Loucy (cell line): ENCODE measurements around the gene PUS10.
"Not testable (repeated sequence)": the region's sequence is repeated elsewhere in the genome, so short reads cannot be mapped to it uniquely, and the experiment has no call there.

ENCODE experiments used
- H2AFZ ChIP-seq: fragments of 200-600 bp; sonication (generic); 2 replicates; pipeline ENCODE4 v1.6.0; 2016; ENCODE audit warnings: antibody characterized with exemption, mild to moderate bottlenecking, low read length, moderate library complexity
- H3F3A ChIP-seq: fragments of 200-600 bp; 2 replicates; pipeline ENCODE4 v1.6.0; 2016; ENCODE audit warnings: antibody characterized with exemption, low read depth, mild to moderate bottlenecking
- H3K27me3 ChIP-seq: fragments of 200-600 bp; sonication (generic); 2 replicates; pipeline ENCODE4 v1.6.1; 2014; ENCODE audit warnings: low read length, mild to moderate bottlenecking; ENCODE audit not compliant: insufficient read depth, poor library complexity, severe bottlenecking
- H3K36me3 ChIP-seq: fragments of 200-600 bp; sonication (generic); 2 replicates; pipeline ENCODE4 v1.6.1; 2016; ENCODE audit warnings: low read length; ENCODE audit not compliant: insufficient read depth
- H3K4me1 ChIP-seq: fragments of 200-600 bp; sonication (generic); 2 replicates; pipeline ENCODE4 v1.5.1; 2014; ENCODE audit warnings: low read length, mild to moderate bottlenecking; ENCODE audit not compliant: insufficient read depth, poor library complexity, severe bottlenecking
- H3K4me2 ChIP-seq: fragments of 200-600 bp; sonication (generic); 2 replicates; pipeline ENCODE4 v1.6.0; 2014; ENCODE audit warnings: antibody characterized with exemption, low read length, low read depth, mild to moderate bottlenecking; ENCODE audit not compliant: poor library complexity, severe bottlenecking
- H3K4me3 ChIP-seq: fragments of 200-600 bp; sonication (generic); 2 replicates; pipeline ENCODE4 v1.5.1; 2014; ENCODE audit warnings: low read length, mild to moderate bottlenecking, mixed read lengths; ENCODE audit not compliant: poor library complexity, severe bottlenecking
- H3K79me2 ChIP-seq: fragments of 200-600 bp; sonication (generic); 2 replicates; pipeline ENCODE4 v1.6.1; 2014; ENCODE audit warnings: low read length; ENCODE audit not compliant: insufficient read depth
- H3K9ac ChIP-seq: fragments of 200-600 bp; sonication (generic); 2 replicates; pipeline ENCODE4 v1.6.0; 2014; ENCODE audit warnings: mild to moderate bottlenecking, low read depth, low read length, moderate library complexity; ENCODE audit not compliant: poor library complexity, severe bottlenecking
- H3K9me2 ChIP-seq: fragments of 200-600 bp; sonication (generic); replicated peaks from 2 replicates; pipeline ENCODE4 v1.6.1; 2016; ENCODE audit warnings: low read depth, low read length, mixed read lengths
- H3K9me3 ChIP-seq: fragments of 200-600 bp; sonication (generic); 2 replicates; pipeline ENCODE4 v1.6.1; 2014; ENCODE audit warnings: mild to moderate bottlenecking, antibody characterized with exemption, low read length, low read depth; ENCODE audit not compliant: insufficient read depth
- H4K20me1 ChIP-seq: fragments of 200-600 bp; sonication (generic); 2 replicates; pipeline ENCODE4 v1.6.0; 2014; ENCODE audit warnings: antibody characterized with exemption, low read length, mild to moderate bottlenecking; ENCODE audit not compliant: insufficient read depth, poor library complexity, severe bottlenecking
- EZH2phosphoT487 ChIP-seq: fragments of 200-600 bp; IDR thresholded peaks from 2 replicates; pipeline ENCODE4 v1.6.1; 2018; ENCODE audit warnings: antibody characterized with exemption, mild to moderate bottlenecking, moderate library complexity, borderline replicate concordance
- TF ChIP-seq, protein P1 (sequence below): fragments of 200-600 bp; sonication (generic); conservative IDR thresholded peaks from 2 replicates; pipeline ENCODE4 v1.5.1; 2014; ENCODE audit warnings: mild to moderate bottlenecking, antibody characterized with exemption, low read length

Gene PUS10

DNA sequence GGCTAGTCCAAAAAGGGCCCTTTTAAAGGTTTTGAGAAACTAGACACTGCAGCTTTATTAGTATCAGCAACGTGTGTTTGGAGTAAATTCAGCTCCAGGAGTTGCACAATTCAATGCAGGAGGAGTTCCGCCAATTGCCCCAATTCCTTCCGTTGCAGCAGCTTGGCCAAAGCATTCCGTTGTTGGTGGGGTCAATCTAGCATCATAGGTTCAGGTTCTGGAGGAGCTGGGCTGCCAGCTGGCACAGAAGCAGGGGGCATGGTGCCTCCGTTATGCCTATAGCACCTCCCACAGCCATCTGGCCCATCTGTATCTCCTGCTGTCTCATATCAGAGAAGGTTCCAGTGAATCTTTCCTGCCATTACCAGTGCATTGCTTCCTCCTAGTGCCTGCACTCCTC lies 81.3 kb downstream of the PUS10 start:
- TF ChIP-seq, protein P1, sequence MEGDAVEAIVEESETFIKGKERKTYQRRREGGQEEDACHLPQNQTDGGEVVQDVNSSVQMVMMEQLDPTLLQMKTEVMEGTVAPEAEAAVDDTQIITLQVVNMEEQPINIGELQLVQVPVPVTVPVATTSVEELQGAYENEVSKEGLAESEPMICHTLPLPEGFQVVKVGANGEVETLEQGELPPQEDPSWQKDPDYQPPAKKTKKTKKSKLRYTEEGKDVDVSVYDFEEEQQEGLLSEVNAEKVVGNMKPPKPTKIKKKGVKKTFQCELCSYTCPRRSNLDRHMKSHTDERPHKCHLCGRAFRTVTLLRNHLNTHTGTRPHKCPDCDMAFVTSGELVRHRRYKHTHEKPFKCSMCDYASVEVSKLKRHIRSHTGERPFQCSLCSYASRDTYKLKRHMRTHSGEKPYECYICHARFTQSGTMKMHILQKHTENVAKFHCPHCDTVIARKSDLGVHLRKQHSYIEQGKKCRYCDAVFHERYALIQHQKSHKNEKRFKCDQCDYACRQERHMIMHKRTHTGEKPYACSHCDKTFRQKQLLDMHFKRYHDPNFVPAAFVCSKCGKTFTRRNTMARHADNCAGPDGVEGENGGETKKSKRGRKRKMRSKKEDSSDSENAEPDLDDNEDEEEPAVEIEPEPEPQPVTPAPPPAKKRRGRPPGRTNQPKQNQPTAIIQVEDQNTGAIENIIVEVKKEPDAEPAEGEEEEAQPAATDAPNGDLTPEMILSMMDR = no peak
- no peak for TF ChIP-seq EZH2phosphoT487
- Histone ChIP-seq H3K4me1 (peaks cover 18% of the 10 kb centered on the region), H3K9ac (no peak overlapping the region), H3K79me2 (no peaks in the 10 kb centered on the region), H3F3A (no peaks in the 10 kb centered on the region), H3K9me3 (no peaks in the 10 kb centered on the region), H3K36me3 (no peaks in the 10 kb centered on the region), H2AFZ (no peak overlapping the region), H3K9me2 (no peaks in the 10 kb centered on the region), H3K27me3 (no peaks in the 10 kb centered on the region), H3K4me3 (no peak overlapping the region), H3K4me2 (peak overlapping the region; percentile 15), H4K20me1 (no peaks in the 10 kb centered on the region)

DNA sequence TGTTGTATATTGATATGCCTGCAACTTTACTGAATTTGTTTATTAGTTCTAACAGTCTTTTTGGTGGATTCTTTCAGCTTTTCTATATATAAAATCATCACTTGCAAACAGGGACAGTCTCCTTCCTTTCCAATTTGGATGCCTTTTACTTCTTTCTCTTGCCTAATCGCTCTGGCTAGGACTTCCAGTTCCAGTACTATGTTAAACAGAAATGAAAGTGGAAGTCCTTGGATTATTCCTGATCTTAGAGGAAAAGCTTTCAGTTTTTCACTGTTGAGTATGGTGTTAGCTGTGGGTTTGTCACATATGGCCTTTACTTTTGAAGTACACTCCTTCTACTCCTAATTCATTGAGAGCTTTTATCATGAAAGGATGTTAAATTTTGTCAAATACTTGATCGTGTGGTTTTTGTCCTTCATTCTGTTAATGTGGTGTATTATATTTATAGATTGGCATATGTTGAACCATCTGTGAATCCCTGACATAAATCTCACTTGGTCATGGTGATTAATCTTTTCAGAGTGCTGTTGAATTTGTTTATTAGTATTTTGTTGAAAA lies 83.8 kb downstream of the PUS10 start:
- H3K9me3 ChIP-seq = no peaks in the 10 kb centered on the region
- H3K4me3 ChIP-seq = no peak overlapping the region
- peaks cover 12% of the 10 kb centered on the region for H3K4me1 ChIP-seq
- no peak overlapping the region for H3K9ac ChIP-seq
- H3K36me3 ChIP-seq = no peaks in the 10 kb centered on the region
- H3K79me2 ChIP-seq = no peaks in the 10 kb centered on the region
- H4K20me1 ChIP-seq = no peaks in the 10 kb centered on the region
- no peak overlapping the region for H3K4me2 ChIP-seq
- no peaks in the 10 kb centered on the region for H3K9me2 ChIP-seq
- H2AFZ ChIP-seq = no peak overlapping the region
- no peaks in the 10 kb centered on the region for H3F3A ChIP-seq
- no peak for TF ChIP-seq EZH2phosphoT487
- TF ChIP-seq, protein P1 = no peak
- no peaks in the 10 kb centered on the region for H3K27me3 ChIP-seq

DNA sequence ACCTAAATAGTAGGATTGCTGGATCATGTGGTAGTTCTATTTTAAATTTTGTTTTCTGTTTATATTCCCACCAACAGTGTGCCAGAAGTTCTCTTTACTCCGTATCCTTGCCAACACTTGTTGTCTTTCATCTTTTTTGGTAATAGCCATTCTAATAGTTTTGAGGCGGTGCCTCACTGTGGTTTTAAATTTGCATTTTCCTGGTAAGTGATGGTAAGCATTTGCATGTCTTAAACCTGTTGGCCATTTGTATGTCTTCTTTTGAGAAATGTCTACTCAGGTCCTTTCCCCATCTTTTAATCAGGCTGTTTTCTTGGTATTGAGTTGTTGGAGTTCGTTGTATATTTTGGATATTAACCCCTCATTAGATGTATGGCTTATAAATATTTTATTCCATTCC lies 85.1 kb downstream of the PUS10 start:
- Histone ChIP-seq H4K20me1 (no peaks in the 10 kb centered on the region), H2AFZ (no peak overlapping the region), H3K4me1 (peaks cover 10% of the 10 kb centered on the region), H3K4me2 (no peak overlapping the region), H3K79me2 (no peaks in the 10 kb centered on the region), H3F3A (no peaks in the 10 kb centered on the region), H3K36me3 (peaks cover under 1% of the 10 kb centered on the region; the same call in 1 of the 2 replicates), H3K4me3 (no peak overlapping the region), H3K9ac (no peak overlapping the region), H3K27me3 (no peaks in the 10 kb centered on the region), H3K9me2 (no peaks in the 10 kb centered on the region), H3K9me3 (0 out of 2 replicates have a peak, but pooled peaks cover under 1% of the 10 kb centered on the region)
- TF ChIP-seq, protein P1 = no peak
- TF ChIP-seq EZH2phosphoT487 = no peak

DNA sequence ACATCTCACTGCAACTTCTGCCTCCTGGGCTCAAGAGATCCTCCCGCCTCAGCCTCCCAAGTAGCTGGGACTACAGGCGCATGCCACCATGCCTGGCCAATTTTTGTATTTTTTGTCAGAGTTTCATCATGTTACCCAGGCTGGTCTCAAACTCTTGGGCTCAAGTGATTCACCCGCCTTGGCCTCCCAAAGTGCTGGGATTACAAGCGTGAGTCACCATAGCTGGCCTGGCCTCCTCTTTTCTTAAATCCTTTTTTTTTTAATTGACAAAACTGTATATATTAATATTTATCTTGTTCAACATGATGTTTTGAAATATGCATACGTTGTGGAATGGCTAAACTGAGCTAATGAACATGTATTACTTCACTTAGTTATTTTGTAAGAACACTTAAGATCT lies 86.0 kb downstream of the PUS10 start:
- not testable (repeated sequence) for H3F3A ChIP-seq, H3K27me3 ChIP-seq

More for the DNA sequence above, 86.0 kb downstream of the PUS10 start:
- H2AFZ ChIP-seq, H3K9ac ChIP-seq, H3K4me1 ChIP-seq, H3K9me2 ChIP-seq, H3K79me2 ChIP-seq, H3K36me3 ChIP-seq, H3K4me2 ChIP-seq, H3K9me3 ChIP-seq, H4K20me1 ChIP-seq, H3K4me3 ChIP-seq: not testable (repeated sequence)
